RWPE1 (cell line): ENCODE results near the gene DUSP18.
"Not testable (repeated sequence)": the region's sequence is repeated elsewhere in the genome, so short reads cannot be mapped to it uniquely, and the experiment has no call there.

ENCODE experiments used
- CTCF ChIA-PET: fragments of 350-600 bp; sonication (Branson Sonifier 250); formaldehyde crosslinking; extraction: SDS; loops from one replicate; lab custom pipeline; 2021; lab: Yijun Ruan, JAX
- POLR2A ChIA-PET: fragments of 400-600 bp; formaldehyde crosslinking; extraction: SDS; loops from one replicate; lab custom pipeline; 2020; ENCODE audit warnings: antibody characterized with exemption; ENCODE audit not compliant: low non-redundant PET; lab: Yijun Ruan, JAX
- DNase-seq: peaks from one replicate; pipeline ENCODE4 v3.0.0; 2012; ENCODE audit warnings: low spot score
- H3K27ac ChIP-seq: fragments of 450-650 bp; 2 replicates; pipeline ENCODE4 v1.5.1; 2017
- CTCF ChIP-seq: fragments of 450-650 bp; conservative IDR thresholded peaks from 2 replicates; pipeline ENCODE4 v1.5.1; 2017; ENCODE audit warnings: low read depth, mild to moderate bottlenecking

The DUSP18 gene

GRCh38 chr22:30680991-30681770 lies 13.5 kb upstream of the DUSP18 start:
- DNase-seq, result no peak
- POLR2A ChIA-PET, result no interaction called here
- CTCF ChIA-PET, result no interaction called here
- H3K27ac ChIP-seq, result no peak overlapping the region
- no peak for TF ChIP-seq CTCF

- CTCF ChIA-PET, DNase-seq, H3K27ac ChIP-seq, POLR2A ChIA-PET: not testable (repeated sequence)
Measured at GRCh38 chr22:30679895-30680690, 12.4 kb upstream of the DUSP18 start.

GRCh38 chr22:30676565-30676964 lies 8.9 kb upstream of the DUSP18 start:
- DNase-seq, POLR2A ChIA-PET, CTCF ChIA-PET, H3K27ac ChIP-seq: not testable (repeated sequence)

DNA sequence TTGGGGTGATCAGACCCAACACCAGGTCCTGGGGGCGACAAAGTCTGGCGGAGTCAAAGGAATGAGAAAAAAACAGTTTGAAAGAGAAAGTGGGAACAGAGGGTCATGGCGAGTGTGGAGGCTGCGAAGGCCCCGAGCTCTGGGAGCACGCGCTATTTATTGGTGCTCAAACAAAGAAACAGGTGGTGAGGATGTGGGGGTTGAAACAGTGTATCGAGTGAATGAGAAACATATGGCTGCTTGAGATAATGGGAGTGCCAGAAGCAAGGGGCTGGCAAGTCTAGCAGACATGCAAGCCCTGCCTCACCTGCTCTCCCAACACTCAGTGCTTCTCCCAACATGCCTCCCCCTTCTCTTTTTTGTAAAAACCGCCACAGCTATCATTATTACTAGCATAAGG lies 7.8 kb upstream of the DUSP18 start:
- no peak for TF ChIP-seq CTCF
- H3K27ac ChIP-seq, result no peak overlapping the region
- CTCF ChIA-PET, result no interaction called here
- POLR2A ChIA-PET, result no interaction called here
- DNase-seq, result no peak

GRCh38 chr22:30674482-30674881 lies 6.8 kb upstream of the DUSP18 start:
- no peak for DNase-seq
- TF ChIP-seq CTCF, result no peak
- ChIA-PET POLR2A (no interaction called here), CTCF (no interaction called here)
- no peak overlapping the region for H3K27ac ChIP-seq

GRCh38 chr22:30673136-30673535 lies 5.5 kb upstream of the DUSP18 start:
- CTCF ChIA-PET, result no interaction called here
- no peak overlapping the region for H3K27ac ChIP-seq
- no peak for DNase-seq
- no peak for TF ChIP-seq CTCF
- POLR2A ChIA-PET, result no interaction called here

DNA sequence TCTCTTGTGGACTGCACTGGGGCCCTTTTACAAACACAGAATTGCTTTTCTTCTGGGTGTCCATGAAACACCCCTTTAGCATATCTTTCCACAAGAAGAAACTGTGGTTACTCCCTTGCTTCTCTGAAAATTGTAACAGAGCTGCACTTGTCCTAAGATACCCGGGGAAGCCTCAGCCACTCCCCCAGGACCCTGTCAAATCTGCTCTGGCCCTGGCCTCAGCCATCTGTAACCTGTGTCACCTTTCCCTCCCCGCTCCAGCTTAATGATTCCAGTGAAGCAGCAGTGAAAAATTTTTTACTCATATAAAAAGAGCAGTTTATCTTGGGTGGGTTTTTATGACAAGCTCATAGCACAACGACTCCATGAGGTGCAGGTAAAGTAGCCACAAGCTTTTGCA lies 3.4 kb upstream of the DUSP18 start:
- ChIA-PET POLR2A (no interaction called here), CTCF (no interaction called here)
- H3K27ac ChIP-seq, result no peak overlapping the region
- no peak for TF ChIP-seq CTCF
- no peak for DNase-seq
